Measurements from ENCODE around the gene SLC8A1.

SLC8A1 gene

DNA sequence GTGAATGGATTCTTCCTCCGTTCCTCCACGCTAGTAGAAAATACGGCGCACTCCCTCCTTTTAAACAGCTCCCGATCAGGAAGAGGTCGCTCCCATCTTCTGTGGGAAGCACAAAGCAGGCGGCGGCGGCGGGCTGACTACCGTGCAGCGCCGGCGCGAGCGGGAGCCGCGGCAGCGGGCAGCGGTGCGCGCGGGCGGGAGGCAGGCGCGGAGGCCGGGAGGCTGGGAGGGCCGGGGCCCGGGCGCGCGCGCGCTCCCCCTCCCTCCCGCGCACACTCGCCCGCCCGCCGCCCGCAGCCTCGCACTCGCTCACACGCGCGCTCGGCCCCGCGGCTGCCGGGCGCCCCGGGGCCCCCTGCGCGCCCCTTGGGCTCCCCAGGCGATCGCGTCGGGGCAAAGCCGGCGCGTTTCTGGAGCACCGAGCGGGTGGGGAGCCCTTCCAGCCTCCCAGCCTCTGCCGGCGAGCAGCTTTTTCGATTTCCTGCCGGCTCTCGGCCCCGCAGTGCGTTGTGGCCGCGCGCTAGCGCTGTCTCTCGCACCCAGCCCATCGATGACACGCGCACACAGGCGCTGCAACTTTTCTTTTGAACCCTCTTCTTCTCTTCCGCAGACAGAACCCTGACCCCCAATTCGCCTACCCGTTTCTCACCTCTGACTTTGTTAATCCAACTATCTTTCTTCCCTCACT, at the start of gene SLC8A1:
SLC8A1 (minus strand) TSS at position 173 of the 688 bp plus-strand sequence.
- no peak for DNase-seq (ENCODE audit: low read depth, low spot score)

DNA sequence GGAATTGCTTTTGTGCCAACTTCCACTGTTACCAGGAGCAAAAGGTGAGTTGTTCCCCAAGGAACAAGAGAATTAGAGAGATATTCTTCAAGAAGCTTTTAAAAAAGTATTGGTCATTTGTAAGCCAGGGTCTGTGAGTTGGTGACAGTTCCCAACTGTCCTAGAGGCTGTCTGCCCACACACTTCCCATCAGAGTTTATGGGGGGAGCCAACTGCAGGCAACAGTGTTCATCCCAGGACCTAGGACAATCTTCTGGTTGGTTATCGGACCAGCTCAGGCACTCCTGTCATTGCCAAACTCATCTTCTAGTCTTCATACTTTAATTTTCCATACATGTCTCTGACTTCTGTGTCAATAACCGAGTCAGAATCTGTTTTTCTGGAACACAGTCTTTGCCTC, 47.5 kb upstream of the SLC8A1 start:
- DNase-seq (ENCODE audit: low read depth, low spot score): no peak

DNA sequence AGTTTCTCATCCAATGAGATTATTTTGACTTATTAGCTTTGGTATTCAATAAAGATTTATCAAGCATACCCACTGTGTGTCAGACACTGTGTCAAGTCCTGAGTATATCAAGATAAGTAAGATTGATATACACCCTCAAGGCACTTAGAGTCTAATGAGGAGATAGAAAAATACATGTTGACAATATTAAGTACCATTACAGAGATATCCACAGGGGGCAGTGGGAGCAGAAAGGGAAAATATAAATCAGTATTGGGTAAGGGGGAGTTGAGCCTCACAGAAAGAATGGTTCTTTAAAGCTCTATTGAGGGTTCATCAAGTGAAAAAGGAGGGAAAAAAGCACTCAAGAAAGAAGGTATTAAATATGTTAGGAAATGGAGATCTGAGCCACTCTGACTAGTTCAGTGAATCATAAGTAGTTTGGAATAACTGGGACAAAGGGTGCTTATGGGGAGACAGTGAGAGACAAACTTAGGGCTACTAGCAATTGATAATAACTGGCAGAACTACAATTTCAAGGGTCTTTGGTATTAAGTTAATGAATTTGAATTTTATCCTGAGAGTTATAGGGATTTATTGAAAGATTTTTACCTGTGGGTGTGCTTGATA, 45.5 kb upstream of the SLC8A1 start:
- DNase-seq (ENCODE audit: low read depth, low spot score): no peak

DNA sequence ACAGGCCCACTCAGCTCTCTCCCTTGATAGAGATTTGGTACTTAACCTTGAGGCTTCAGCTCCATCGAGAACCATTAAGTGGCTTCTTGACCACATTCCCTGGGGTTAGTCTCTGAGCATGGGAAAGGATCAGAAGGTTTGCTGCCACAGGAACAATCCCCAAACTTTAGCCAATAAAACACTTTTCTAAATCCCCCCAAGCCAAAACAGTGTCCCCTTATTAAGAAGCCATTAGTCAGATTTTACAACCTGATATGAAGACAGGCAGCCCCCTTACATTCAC, 37.7 kb upstream of the SLC8A1 start:
- DNase-seq (ENCODE audit: low read depth, low spot score): no peak

DNA sequence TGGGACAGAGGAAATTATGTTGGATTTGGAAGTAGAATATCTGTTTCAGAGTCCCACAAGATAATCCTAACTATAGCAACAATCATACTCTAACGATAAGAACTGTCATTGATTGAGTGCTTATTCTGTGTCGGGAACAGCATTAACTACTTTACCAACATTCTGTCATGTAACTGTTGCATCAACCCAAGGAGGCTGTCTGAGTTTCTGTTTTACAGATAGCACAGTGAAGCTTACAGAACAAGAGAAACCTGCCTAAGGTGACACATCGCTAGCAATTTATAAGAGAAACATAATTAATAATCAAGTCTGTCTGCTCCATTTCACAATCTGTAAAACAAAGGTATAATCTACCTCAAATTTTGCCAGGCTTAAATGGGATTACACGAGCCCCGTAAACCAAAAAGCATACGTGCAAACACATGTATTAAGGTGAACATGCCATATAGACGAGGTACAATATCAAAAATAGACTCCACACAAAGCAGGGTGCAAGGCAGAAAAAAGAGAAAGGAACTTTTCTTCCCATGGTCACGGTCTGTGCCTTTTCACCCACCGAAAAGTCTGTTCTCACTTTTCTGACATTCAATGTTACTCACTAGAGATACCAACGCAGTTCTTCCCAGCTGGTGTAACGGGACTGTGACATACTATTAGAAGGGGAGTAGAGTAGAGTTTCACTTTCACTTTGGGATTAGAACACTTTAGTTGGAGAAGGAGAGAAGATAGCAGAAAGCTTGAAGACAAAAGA, 37.2 kb upstream of the SLC8A1 start:
- DNase-seq (ENCODE audit: low read depth, low spot score): no peak

DNA sequence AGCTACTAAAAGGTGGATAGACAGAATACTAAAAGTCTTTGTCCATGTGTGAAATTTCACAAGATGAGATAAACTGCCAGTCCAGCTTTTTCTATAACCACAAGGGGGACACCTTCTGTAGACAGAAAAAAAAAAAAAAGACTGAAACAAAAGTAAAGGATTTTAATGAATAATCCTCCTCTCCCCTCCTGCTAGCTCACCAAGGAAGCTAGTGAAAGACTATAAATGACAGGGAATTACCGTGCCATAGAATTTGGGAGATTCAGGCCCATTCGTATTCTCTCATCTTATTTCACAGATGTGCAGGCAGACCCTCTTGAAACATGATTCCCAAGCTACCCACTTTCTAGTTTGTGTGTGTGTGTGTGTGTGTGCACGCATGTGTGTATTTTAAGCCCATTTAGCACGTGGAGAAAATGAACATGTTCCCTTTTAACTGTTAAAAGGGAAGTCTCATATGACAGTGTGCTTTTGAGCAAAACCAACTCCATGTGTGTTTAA, 36.3 kb upstream of the SLC8A1 start:
- DNase-seq (ENCODE audit: low read depth, low spot score): no peak

DNA sequence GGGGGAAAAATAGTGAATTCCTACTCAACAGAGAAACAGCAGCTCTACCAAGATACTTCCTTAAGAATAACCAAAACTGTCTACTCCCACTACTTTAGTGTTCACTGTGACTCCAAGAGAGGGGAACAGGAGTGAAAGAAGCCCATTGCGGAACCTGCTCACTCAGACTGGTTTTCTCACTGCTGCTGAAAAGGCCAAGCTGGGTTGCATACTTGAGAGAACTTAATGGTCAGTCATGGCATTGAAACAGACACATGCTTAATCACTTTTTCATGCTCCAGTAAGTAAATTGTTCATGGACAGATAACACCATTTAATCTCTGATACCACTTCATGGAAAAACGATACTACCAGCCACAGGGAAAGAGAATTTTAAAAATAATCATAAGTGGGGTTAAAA, 35.7 kb upstream of the SLC8A1 start:
- no peak for DNase-seq (ENCODE audit: low read depth, low spot score)

DNA sequence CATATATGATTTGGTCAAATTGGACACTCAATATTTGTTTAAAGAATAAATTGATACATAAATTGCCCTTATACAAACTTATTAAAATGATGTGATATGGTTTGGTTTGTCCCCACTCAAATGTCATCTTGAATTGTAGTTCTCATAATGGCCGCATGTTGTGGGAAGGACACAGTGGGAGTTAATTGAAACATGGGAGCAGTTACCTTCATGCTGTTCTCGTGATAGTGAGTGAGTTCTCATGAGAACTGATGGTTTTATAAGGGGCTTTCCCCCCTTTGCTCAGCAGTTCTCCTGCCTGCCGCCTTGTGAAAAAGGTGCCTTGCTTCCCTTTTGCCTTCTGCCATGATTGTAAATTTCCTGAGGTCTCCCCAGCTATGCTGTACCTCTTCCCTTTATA, 34.0 kb upstream of the SLC8A1 start:
- no peak for DNase-seq (ENCODE audit: low read depth, low spot score)

DNA sequence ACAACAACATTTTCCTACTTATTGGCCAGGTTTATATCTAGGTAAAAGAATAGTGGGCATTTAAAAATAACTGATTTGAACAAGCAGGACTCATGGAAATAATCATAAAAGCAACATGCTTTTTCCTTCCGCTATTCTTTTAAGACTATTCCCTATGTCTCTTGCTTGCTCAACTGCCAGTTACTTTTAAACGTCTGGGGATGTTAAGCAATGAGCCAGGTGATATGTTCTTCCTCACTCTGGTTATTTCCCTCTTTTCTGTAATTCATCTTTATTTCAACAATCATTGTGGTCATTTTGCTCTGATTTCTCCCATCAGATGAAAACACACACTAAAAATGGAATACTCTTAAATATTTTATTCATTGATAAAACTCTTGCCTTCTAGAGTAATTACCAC, 33.4 kb upstream of the SLC8A1 start:
- DNase-seq (ENCODE audit: low read depth, low spot score): no peak

DNA sequence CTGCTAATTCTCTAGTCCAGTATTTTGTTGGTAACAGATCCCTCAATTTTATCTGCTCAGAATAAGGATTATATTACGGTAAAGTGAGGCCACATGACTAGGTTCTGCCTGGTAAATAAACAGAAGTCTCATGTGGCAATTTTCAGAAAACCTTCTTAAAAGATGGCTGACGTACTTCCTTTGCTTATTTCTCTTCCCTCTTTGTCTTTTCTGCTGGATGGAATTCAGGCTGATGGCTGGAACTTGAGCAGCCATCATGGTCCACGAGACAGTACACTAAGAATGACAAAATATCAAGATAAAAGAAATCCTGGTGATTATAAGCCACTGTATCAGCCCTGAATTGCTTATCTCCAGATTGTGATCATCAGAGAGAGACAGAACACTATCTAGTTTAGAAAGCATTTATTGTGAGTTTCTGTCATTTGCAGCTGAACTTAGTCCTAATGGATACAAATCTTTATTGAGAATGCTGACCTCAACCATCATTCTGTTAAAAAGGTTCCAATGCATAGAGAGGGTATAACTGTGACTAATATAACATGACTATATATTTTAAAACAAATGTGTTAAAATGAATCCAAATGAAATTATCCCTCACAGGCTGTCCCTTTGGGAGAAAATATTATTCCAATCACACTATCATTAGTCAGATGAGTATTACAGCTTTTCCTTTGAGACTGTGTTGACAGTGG, 31.8 kb upstream of the SLC8A1 start:
- no peak for DNase-seq (ENCODE audit: low read depth, low spot score)

DNA sequence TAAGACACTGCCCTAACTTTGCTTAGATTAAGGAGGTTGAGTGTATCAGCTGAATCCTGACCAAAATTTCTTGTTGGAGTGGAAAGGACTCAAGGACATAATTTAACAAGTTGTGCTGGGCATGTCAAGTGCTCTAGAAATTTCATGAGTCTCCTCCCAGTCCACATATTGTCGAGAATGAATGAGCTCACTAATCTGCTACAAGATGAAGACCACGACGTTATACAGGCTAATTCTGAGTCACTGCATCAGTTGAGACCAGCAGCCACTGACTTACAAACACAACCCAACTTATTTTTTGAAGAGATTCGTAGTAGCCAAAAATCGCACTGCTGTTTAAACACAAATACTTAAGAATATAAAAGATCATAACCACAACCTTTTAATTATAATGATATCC, 28.7 kb upstream of the SLC8A1 start:
- DNase-seq (ENCODE audit: low read depth, low spot score): no peak

DNA sequence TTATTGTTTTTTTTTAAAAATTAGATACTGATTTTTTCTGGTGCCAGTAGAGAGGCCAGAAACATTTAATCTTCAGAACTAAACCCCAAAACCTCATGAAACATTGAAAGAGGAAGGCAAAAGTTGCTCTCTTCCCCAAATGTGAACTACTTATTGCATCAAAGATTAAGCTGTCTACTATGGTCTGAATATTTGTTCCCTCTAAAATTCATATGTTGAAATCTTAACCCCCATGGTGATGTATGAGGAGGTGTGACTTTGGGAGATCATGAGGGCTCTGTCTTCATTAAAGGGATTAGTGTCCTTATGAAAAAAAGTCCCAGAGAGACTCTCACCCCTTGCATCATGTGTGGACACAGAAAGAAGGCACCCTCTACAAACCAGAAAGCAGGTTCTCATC, 28.2 kb upstream of the SLC8A1 start:
- no peak for DNase-seq (ENCODE audit: low read depth, low spot score)

DNA sequence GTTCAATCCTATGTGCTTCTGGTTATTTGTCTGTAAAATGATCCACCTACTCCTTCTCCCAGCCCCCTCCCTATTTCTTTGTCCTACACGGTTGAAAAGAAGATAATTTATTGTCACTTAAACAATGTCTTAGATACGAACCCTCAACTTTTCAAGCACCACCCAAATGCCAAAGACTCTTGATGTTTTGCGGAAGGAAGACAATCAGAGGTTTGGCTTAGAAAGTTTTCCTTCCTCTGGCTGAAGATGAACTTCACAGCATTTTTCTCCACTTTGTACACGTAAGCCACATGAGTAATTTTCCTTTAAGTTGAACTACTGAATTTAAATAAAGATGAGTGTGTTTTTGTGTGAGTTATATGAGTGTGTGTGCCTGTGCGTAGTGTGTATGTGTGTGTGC, 25.5 kb upstream of the SLC8A1 start:
- DNase-seq (ENCODE audit: low read depth, low spot score): no peak

DNA sequence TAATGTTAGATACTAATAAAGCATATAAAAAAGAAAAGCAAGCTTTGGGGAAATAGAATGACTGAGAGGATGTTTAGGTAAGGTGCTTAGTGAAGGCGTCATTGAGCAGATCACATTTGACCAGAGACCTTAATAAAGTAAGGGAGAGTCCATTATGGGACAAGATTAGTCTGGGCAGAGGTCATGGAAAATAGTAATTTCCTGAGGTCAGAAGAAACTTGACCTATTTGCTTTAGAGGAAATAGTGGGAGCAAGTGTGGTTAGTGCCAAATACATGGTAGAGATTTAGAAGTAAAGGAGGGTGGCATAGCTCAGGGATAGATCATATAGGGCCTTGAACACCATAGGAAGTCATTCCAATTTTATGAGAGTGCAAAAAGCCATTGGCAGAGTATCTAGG, 24.5 kb upstream of the SLC8A1 start:
- DNase-seq (ENCODE audit: low read depth, low spot score): no peak

DNA sequence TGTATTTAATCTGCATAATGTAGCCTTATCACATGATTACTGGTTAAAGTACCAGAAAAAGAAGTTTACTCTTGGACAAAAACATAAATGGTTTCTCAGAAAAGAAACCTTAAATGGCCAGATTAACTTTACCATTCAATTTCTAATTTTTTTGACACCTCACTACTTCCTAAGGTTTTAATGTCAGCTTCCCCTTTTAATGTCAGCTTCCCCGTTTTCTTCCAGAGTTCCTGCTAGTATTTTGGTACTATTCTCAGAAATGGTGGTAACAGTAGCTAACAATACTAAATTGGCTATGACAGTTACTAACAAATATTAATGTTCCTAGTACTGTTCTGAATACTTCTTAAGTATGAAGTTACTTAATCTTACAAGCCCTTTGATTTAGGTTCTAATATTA, 22.4 kb upstream of the SLC8A1 start:
- DNase-seq (ENCODE audit: low read depth, low spot score): no peak

DNA sequence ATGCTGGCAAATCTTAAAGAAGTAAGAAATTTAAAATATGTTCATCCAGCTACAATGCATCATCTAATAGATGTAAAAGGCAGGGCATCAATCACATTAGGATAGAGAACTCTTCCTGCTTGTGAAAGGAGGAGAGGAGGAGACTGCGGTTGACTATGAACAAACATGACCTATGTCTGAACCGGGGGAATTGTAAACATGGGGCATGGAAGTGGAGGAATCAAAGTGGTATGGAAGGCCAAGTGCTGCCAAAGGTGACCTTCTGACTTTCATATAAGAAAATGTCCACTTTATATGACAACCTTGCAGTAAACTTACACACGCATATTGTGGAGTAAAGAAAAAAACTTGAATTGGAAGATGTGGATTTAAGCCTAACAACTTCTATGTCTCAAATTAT, 20.0 kb upstream of the SLC8A1 start:
- no peak for DNase-seq (ENCODE audit: low read depth, low spot score)

DNA sequence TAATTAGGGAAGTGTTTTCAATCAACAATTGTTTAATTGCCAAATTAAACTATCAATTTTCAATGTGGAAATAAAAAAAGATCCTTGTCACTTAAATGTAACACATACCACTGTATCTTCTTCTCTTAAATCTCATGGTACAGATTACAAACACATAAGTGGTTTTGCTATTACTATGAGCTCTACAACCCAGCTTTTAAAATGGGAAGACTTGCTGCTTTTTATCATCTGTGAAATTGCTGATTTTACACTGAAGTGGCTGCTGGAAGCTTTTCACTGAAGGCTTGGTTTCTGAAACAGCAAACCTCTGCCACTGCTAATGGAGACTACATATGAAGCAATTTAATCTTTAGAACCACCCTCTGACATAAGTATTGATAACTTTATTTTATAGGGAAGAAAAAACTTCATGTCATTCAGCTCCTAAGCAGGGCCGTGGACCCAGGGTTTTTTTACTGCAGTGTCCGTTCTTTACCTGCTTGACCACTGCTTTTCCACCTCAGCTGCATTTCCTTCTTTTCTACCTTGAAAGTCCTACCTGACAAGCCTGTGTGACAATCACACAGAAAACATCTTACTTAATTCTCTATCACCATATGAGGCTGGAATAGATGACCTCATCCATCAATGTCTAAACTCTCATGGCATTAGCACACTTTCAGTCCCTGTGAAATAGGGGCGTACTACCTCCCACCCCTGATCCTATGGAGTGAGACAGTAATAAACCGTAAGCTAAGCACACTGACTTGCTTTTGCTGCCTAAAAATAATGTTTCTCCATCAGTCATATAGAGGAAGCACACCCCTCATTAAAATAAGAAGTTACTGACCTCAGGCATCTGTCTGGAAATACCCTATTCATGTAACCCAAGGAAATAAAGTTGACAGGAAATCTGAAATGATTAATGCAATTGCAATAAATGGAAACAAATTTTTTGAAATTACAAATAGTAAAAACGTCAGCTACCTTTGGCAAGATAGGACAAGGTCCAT, 19.2 kb upstream of the SLC8A1 start:
- no peak for DNase-seq (ENCODE audit: low read depth, low spot score)

DNA sequence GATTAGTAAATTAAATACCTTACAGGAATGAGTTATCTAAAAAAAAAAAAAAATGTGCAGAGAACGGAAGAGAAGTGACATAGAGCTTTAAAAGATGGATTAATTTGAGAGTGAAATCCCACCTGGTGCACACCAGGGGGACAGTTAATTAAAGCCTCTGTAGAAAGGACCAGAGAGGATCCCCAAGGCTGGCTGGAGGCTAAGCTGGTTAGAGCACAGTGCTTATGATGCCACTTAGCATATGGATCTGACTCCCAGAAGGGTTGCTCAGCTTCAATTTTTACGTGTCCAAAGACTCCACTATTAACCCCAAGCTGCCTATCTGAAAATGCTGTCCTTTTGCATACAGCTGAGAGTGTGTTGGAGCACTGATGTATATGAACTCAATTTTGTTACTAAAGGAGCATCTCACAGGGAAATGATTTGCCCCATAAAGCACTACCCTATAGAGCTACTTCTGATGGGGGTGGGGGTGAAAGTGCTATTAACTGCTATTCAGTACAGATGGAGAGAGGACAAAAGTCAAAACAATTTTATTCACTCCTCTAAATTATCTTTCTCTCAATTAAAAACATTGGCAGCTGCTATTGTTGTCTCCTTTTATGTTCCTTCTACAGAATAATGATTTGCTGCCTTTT, 15.2 kb upstream of the SLC8A1 start:
- no peak for DNase-seq (ENCODE audit: low read depth, low spot score)

DNA sequence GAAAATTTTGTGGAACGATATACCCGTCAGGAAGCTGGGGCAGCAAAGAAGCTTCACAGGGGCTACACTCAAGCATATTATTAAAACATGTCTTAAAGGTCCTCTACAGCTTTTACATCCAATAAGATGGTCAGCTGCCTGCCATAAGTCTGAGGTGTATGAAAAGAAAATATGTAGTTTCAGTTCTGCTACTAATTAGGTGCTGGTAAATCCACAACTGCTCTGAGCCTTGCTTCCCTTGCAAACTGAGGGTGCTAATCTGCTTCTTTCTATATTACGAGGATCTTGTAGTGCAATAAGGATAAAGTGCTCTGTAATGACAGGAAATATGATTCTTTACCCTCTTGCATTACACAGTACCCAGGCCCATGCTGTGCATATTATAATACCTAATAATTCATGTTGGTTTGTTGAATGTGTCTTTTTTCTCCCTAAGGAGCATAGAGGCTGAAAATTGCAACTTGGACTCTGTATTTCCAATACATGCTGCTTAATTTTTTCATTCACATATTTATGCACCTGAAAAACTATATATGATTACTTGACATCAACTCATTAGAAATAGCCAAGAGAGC, 14.5 kb upstream of the SLC8A1 start:
- no peak for DNase-seq (ENCODE audit: low read depth, low spot score)

DNA sequence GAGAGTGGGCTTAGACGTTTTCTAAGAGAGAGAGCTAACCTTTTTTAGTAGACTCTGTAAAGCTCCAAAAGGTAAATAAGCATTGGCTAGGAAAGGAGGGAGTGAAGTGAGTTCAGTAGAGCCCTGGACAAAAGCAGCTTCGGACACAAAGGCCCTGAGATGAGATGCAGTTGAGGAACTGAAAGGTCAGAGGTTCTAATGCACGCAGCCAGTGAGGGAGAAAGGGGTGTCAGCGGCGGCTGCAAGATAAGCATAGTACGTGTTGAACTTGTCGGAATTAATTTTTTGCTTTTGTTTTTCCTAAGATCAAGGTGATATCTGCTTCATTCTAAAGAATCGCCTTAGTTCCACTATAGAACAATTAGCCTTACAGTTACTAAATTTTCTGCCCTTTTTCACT, 11.2 kb upstream of the SLC8A1 start:
- DNase-seq (ENCODE audit: low read depth, low spot score): no peak
